GM12878 (cell line): ENCODE results near the gene EPB41L4A. TPM values are rescaled to one million over a fixed set of nuclear protein-coding genes. Genes with fewer than 3 reads are reported as not detected.

Experiments used
- BHLHE40 ChIP-seq, 2 experiments: fragments of 450-650 bp in 1 of 2; IDR thresholded peaks; 2 replicates each; pipeline ENCODE4 v1.6.1; 2011 to 2017; ENCODE audit warnings: low read depth in 2 of 2, borderline replicate concordance in 1 of 2, improper control_type of control experiment in 1 of 2, low read length in 1 of 2, mild to moderate bottlenecking in 1 of 2
- BMI1 ChIP-seq: fragments of 450-650 bp; IDR thresholded peaks from 2 replicates; pipeline ENCODE4 v1.6.1; 2016; ENCODE audit warnings: mild to moderate bottlenecking, moderate library complexity, borderline replicate concordance
- CBX5 ChIP-seq: sonication (generic); IDR thresholded peaks from 2 replicates; pipeline ENCODE4 v1.6.1; 2016; ENCODE audit warnings: low read depth, moderate library complexity, mild to moderate bottlenecking, inconsistent platforms
- CUX1 ChIP-seq: IDR thresholded peaks from 2 replicates; pipeline ENCODE4 v1.6.1; 2012; ENCODE audit warnings: improper control_type of control experiment, low read depth, low read length; ENCODE audit not compliant: insufficient replicate concordance
- ESRRA ChIP-seq: IDR thresholded peaks from 2 replicates; pipeline ENCODE4 v1.6.1; 2012; ENCODE audit warnings: mild to moderate bottlenecking, low read length, improper control_type of control experiment
- GATAD2B ChIP-seq: fragments of 450-650 bp; conservative IDR thresholded peaks from 2 replicates; pipeline ENCODE4 v1.6.1; 2017; ENCODE audit warnings: low read depth, mild to moderate bottlenecking, moderate library complexity
- JUND ChIP-seq: IDR thresholded peaks from 2 replicates; pipeline ENCODE4 v1.6.1; 2012; ENCODE audit warnings: low read depth, mild to moderate bottlenecking, low read length, improper control_type of control experiment, moderate library complexity
- KAT2A ChIP-seq: conservative IDR thresholded peaks from 2 replicates; pipeline ENCODE4 v1.6.1; 2011; ENCODE audit warnings: low read depth, low read length; ENCODE audit not compliant: control insufficient read depth
- NFIC ChIP-seq: IDR thresholded peaks from 2 replicates; pipeline ENCODE4 v1.6.1; 2012; ENCODE audit warnings: low read depth, mild to moderate bottlenecking, inconsistent platforms, low read length, moderate library complexity
- NFYA ChIP-seq: IDR thresholded peaks from 2 replicates; pipeline ENCODE4 v1.6.1; 2011; ENCODE audit warnings: low read depth, mild to moderate bottlenecking, low read length, improper control_type of control experiment, borderline replicate concordance
- NR2C1 ChIP-seq: fragments of 450-650 bp; IDR thresholded peaks from 2 replicates; pipeline ENCODE4 v1.6.1; 2017; ENCODE audit warnings: antibody characterized with exemption, mild to moderate bottlenecking, moderate library complexity
- POU2F2 ChIP-seq: IDR thresholded peaks from 3 replicates; pipeline ENCODE4 v1.6.1; 2011; ENCODE audit warnings: low read depth, mild to moderate bottlenecking, low read length, borderline replicate concordance
- RFX5 ChIP-seq: IDR thresholded peaks from 2 replicates; pipeline ENCODE4 v1.6.1; 2011; ENCODE audit warnings: low read depth, low read length, improper control_type of control experiment
- SREBF2 ChIP-seq: IDR thresholded peaks from 2 replicates; pipeline ENCODE4 v1.6.1; 2012; ENCODE audit warnings: mild to moderate bottlenecking, low read length
- TCF3 ChIP-seq: IDR thresholded peaks from 2 replicates; pipeline ENCODE4 v1.6.1; 2012; ENCODE audit warnings: low read depth, mild to moderate bottlenecking, low read length, borderline replicate concordance; ENCODE audit not compliant: insufficient read depth
- TCF7 ChIP-seq: IDR thresholded peaks from 2 replicates; pipeline ENCODE4 v1.6.1; 2014; ENCODE audit warnings: antibody characterized with exemption, borderline replicate concordance
- YY1 ChIP-seq: IDR thresholded peaks from 2 replicates; pipeline ENCODE4 v1.6.1; 2011; ENCODE audit warnings: low read depth, mild to moderate bottlenecking, low read length
- ZNF207 ChIP-seq: fragments of 450-650 bp; IDR thresholded peaks from 2 replicates; pipeline ENCODE4 v1.6.1; 2014; ENCODE audit warnings: antibody characterized with exemption, mild to moderate bottlenecking, borderline replicate concordance
- polyA plus RNA-seq, 11 experiments: library from polyadenylated mRNA; depleted of rRNA in 4 of 11; unstranded in 6 of 11; stranded (reverse) in 5 of 11; fragments of >200 nt; fragmentation: Nextera tagmentation in 4 of 11; fragmentation: Illumina TruSeq in 1 of 11; extraction: Ambion mirVana in 4 of 11; extraction: Trizol in 1 of 11; gene quantifications; 1 replicate in 1 of 11; 2 replicates in 10 of 11; pipeline versions ENCODE4 v1.2.1 to v1.2.3, GENCODE V29; 2011 to 2016; ENCODE audit warnings: inconsistent platforms in 2 of 11, missing spikeins in 2 of 11, low read depth in 1 of 11
- total RNA-seq, 4 experiments: library from RNA; depleted of rRNA in 3 of 4; stranded (reverse); fragments of >200 nt in 3 of 4; fragmentation: Illumina TruSeq in 1 of 4; extraction: Trizol in 1 of 4; gene quantifications; 2 replicates each; pipeline versions ENCODE4 v1.2.1 to v1.2.3, GENCODE V29; 2013 to 2021
- TF ChIP-seq, protein P1 (sequence below): fragments of 450-650 bp; IDR thresholded peaks from 2 replicates; pipeline ENCODE4 v1.6.1; 2017; ENCODE audit warnings: antibody characterized with exemption, mild to moderate bottlenecking, moderate library complexity

The EPB41L4A gene
- total and polyA plus RNA-seq, 10 of the 15 experiments (the other 5 are each of a cell fraction or from before 2014, with no cell fraction given) = 0.10 to 0.67 (median 0.30) TPM

GRCh38 chr5:112146323-112147226 lies 272.5 kb downstream of the EPB41L4A start (continued):
- TF ChIP-seq NFYA (no peak), CUX1 (no peak), RFX5 (no peak), TCF7 (no peak), NFIC (peak; percentile 86), BMI1 (no peak), POU2F2 (no peak), NR2C1 (no peak), ZNF207 (no peak), ESRRA (no peak), JUND (no peak), BHLHE40 (IDR thresholded peaks at IDR 0.05; ENCODE audit: borderline replicate concordance in 1 of 2, low read depth in 2 of 2, low read length in 1 of 2) (0 out of 4 replicates have a peak, but pooled peaks of 1 of the 2 experiments have one; percentile 42), SREBF2 (no peak), KAT2A (no peak), TCF3 (no peak), CBX5 (peak; percentile 28; the same call in 1 of the 2 replicates), GATAD2B (no peak), YY1 (peak; percentile 34; the same call in 1 of the 2 replicates)
- TF ChIP-seq, protein P1, sequence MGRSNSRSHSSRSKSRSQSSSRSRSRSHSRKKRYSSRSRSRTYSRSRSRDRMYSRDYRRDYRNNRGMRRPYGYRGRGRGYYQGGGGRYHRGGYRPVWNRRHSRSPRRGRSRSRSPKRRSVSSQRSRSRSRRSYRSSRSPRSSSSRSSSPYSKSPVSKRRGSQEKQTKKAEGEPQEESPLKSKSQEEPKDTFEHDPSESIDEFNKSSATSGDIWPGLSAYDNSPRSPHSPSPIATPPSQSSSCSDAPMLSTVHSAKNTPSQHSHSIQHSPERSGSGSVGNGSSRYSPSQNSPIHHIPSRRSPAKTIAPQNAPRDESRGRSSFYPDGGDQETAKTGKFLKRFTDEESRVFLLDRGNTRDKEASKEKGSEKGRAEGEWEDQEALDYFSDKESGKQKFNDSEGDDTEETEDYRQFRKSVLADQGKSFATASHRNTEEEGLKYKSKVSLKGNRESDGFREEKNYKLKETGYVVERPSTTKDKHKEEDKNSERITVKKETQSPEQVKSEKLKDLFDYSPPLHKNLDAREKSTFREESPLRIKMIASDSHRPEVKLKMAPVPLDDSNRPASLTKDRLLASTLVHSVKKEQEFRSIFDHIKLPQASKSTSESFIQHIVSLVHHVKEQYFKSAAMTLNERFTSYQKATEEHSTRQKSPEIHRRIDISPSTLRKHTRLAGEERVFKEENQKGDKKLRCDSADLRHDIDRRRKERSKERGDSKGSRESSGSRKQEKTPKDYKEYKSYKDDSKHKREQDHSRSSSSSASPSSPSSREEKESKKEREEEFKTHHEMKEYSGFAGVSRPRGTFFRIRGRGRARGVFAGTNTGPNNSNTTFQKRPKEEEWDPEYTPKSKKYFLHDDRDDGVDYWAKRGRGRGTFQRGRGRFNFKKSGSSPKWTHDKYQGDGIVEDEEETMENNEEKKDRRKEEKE = no peak
